ENCODE data around the gene BRIX1.
A peak's percentile ranks its signal among the peaks of the same experiment; 100 is the strongest.

The BRIX1 gene

DNA sequence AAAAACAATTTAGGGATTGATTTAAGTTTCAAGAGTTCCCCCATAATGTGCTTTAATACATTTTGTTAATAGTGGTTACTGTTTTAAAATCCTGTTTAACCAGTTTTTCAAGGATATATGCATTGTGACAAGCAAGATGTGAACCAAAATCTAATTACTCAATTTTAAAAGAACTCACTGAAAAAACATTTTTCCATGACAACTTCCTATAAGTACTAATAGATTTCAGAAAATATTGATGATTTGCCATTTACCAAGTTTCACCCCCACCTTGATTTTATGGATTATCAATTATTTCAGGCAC lies 8.9 kb downstream of the BRIX1 start:
- TF ChIP-seq TAF1 (IDR thresholded peaks at IDR 0.05; ENCODE audit: low read depth, low read length) (no peak), POLR2A (IDR thresholded peaks at IDR 0.05; ENCODE audit: low read depth, low read length) (no peak), POLR2AphosphoS5 (IDR thresholded peaks at IDR 0.05; ENCODE audit: low read depth, low read length) (no peak)
- DNase-seq (ENCODE audit: insufficient read length, low spot score) (no peak), FAIRE-seq (no peak)

DNA sequence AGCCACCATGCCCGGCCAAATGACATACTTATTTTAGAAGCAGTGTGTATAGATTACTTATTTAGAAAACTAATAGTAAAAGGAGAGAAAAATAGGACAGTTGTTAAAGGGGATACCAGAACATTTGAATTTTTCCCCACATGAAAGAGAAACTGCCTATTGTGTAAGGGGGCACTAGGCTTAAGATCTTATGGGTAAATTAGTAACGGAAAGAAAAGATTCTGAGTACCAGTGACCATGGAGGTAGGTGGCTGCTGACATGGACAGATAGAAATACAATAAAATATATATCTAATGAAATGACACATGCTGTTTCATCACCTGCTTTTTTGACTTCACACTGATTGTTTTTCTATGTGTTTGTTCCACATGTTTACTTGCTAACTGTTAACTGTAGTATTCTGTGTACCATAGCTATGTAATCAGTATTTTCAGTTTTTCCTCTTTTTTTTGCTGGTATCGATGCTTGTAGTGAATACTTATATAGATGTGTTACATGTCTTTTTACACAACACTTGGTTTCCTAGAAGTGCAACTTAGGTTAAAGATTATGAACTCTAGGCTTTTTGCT lies 10.9 kb downstream of the BRIX1 start:
- TF ChIP-seq POLR2AphosphoS5 (IDR thresholded peaks at IDR 0.05; ENCODE audit: low read depth, low read length) (no peak), PAX5 (IDR thresholded peaks at IDR 0.05; ENCODE audit: insufficient read depth, low read length, severe bottlenecking) (no peak), POU2F2 (IDR thresholded peaks at IDR 0.05; ENCODE audit: low read depth, low read length) (no peak), TAF1 (IDR thresholded peaks at IDR 0.05; ENCODE audit: low read depth, low read length) (no peak), SPI1 (IDR thresholded peaks at IDR 0.05; ENCODE audit: low read depth, low read length) (no peak), POLR2A (IDR thresholded peaks at IDR 0.05; ENCODE audit: low read depth, low read length) (no peak)
- no peak for DNase-seq (ENCODE audit: insufficient read length, low spot score)
- FAIRE-seq: no peak

DNA sequence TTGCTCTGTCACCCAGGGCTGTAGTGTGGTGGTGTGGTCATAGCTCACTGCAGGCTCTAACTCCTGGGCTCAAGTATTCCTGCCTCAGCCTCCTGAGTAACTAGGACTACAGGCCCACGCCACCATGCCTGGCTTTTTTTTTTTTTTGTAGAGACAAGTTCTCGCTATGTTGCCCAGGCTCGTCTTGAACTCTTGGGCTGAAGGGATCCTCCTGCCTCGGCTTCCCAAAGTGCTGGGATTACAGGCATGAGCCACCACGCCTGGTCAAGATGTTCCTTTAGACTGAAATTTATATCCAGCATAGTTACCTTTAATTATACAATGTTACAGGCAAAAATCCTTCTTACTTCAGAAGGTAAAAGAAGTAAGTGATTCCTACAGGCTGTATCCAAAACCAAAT lies 12.3 kb downstream of the BRIX1 start:
- DNase-seq (ENCODE audit: insufficient read length, low spot score) (no peak), FAIRE-seq (no peak)
- TF ChIP-seq TAF1 (IDR thresholded peaks at IDR 0.05; ENCODE audit: low read depth, low read length): no peak

DNA sequence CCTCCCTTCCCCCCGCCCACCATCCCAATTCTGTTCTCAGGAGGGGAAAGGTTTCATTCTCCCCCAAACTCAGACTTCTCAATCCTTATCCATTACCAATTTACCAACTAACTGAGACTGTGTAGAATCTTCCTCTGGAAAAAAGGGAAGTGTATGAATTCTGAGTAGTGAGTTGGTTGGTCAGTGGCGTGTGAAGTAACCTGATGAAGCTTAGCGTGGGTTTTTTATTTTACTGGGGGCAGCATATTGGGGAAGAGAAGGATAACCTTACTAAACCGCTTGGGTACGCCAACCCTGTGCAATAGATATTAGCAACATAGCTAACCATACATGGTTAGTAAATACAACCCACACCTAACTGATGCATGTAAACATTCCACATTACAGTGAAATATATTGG lies 12.8 kb downstream of the BRIX1 start:
- no peak for FAIRE-seq
- no peak for TF ChIP-seq PAX5 (IDR thresholded peaks at IDR 0.05; ENCODE audit: insufficient read depth, low read length, severe bottlenecking)
- TF ChIP-seq POLR2A (IDR thresholded peaks at IDR 0.05; ENCODE audit: low read depth, low read length): no peak
- TF ChIP-seq POU2F2 (IDR thresholded peaks at IDR 0.05; ENCODE audit: low read depth, low read length): no peak
- no peak for TF ChIP-seq TAF1 (IDR thresholded peaks at IDR 0.05; ENCODE audit: low read depth, low read length)
- TF ChIP-seq SPI1 (IDR thresholded peaks at IDR 0.05; ENCODE audit: low read depth, low read length): peak; percentile 48; the same call in 1 of the 2 replicates
- no peak for DNase-seq (ENCODE audit: insufficient read length, low spot score)

DNA sequence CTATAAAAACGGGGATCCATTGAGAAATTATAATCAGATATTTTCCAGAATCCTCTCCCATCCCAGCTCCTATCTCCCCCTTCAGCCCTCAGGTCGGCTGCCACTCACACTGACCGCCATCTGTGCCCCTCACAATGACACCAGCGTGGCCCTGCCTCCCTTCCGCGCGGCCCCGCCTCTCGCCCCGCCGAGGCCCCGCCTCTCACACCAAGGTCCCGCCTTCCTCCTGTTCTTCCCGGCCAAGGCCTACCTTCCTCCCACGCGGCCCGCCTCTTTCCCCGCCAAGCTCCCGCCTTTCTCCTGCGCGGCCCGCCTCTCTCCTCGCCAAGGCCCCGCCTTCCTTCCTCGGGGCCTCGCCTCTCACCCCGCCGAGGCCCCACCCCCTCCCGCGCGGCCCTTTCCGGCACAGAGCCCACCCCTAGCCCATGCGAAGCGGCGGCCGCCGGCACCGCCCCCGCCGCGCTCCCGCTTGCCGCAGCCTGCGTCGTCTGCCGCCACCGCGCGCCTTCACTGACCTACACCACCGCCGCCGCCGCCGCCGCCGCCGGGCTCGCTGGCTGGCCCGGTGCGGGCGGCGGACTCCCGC lies 13.7 kb downstream of the BRIX1 start, which contains the start of gene DNAJC21:
TSS of gene DNAJC21 (plus strand) at position 426 of the 586 bp plus-strand sequence. CDS start 261 bp downstream, outside the sequence.
- DNase-seq (ENCODE audit: insufficient read length, low spot score) (peak; percentile 93), FAIRE-seq (peak; percentile 95)
- TF ChIP-seq SPI1 (IDR thresholded peaks at IDR 0.05; ENCODE audit: low read depth, low read length) (0 out of 2 replicates have a peak, but pooled peaks have one; percentile 17), PAX5 (IDR thresholded peaks at IDR 0.05; ENCODE audit: insufficient read depth, low read length, severe bottlenecking) (no peak), TAF1 (IDR thresholded peaks at IDR 0.05; ENCODE audit: low read depth, low read length) (no peak), POLR2A (IDR thresholded peaks at IDR 0.05; ENCODE audit: low read depth, low read length) (no peak), POLR2AphosphoS5 (IDR thresholded peaks at IDR 0.05; ENCODE audit: low read depth, low read length) (no peak), POU2F2 (IDR thresholded peaks at IDR 0.05; ENCODE audit: low read depth, low read length) (no peak)

DNA sequence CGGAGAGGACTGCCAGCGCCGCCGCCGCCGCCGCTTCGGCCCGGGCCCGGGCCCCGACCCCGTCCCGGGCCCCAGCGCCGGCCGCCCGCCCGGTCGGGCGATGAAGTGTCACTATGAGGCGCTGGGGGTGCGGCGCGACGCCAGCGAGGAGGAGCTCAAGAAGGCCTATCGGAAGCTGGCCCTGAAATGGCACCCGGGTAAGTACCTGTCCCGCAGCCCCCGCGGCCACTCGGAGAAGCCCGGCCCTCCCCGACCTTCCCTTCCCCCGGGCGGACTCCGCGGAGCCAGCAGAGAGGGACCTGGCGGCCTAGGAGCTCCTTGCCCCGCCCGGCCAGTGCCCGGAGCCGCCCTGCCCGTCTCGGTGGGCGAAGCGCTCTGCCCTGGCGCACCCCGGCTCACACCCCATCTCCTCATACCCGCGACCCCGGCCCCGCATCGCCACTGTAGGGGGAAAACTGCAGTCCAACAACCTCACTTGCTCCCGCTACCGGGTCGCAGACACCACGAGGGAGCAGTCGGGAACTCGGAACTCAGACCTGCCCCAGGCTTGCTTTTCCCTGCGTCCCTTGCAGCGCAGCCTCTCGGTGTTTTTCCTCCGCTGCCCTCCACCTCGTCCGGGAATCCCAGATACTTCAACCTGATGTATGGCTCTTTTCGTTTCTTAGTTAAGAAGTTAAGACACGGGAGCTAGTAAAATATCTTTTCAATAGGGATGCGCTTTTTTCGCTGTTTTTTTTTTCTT lies 14.4 kb downstream of the BRIX1 start:
- FAIRE-seq: peak; percentile 81

DNA sequence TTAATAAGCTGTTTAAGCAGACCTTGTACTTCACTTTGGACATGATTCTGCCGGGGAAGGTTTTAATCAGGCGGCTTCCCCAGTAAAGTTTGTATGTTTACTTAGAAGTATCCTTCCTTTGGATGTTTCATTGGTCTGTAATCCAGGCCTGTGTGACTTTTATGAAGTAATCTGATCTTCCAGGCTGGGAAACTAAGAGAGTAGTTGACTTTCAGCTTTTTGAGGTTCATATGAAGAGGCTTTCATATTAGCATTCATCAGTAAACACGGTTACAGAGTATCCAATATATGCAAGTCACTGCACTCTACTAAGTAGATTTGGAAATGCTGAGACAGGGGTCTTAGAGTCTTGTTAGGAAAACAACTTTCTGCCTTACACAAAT lies 14.9 kb downstream of the BRIX1 start:
- DNase-seq (ENCODE audit: insufficient read length, low spot score): no peak
- no peak for TF ChIP-seq TAF1 (IDR thresholded peaks at IDR 0.05; ENCODE audit: low read depth, low read length)
- no peak for TF ChIP-seq SPI1 (IDR thresholded peaks at IDR 0.05; ENCODE audit: low read depth, low read length)
- no peak for TF ChIP-seq POU2F2 (IDR thresholded peaks at IDR 0.05; ENCODE audit: low read depth, low read length)
- no peak for TF ChIP-seq POLR2AphosphoS5 (IDR thresholded peaks at IDR 0.05; ENCODE audit: low read depth, low read length)
- TF ChIP-seq PAX5 (IDR thresholded peaks at IDR 0.05; ENCODE audit: insufficient read depth, low read length, severe bottlenecking): no peak
- no peak for TF ChIP-seq POLR2A (IDR thresholded peaks at IDR 0.05; ENCODE audit: low read depth, low read length)
- no peak for FAIRE-seq

More for the DNA sequence above, 14.4 kb downstream of the BRIX1 start:
- TF ChIP-seq POLR2AphosphoS5 (IDR thresholded peaks at IDR 0.05; ENCODE audit: low read depth, low read length) (0 out of 2 replicates have a peak, but pooled peaks have one; percentile 32), SPI1 (IDR thresholded peaks at IDR 0.05; ENCODE audit: low read depth, low read length) (no peak), PAX5 (IDR thresholded peaks at IDR 0.05; ENCODE audit: insufficient read depth, low read length, severe bottlenecking) (no peak), POLR2A (IDR thresholded peaks at IDR 0.05; ENCODE audit: low read depth, low read length) (peak; percentile 62), TAF1 (IDR thresholded peaks at IDR 0.05; ENCODE audit: low read depth, low read length) (peak; percentile 76), POU2F2 (IDR thresholded peaks at IDR 0.05; ENCODE audit: low read depth, low read length) (no peak)
- peak; percentile 73 for DNase-seq (ENCODE audit: insufficient read length, low spot score)

DNA sequence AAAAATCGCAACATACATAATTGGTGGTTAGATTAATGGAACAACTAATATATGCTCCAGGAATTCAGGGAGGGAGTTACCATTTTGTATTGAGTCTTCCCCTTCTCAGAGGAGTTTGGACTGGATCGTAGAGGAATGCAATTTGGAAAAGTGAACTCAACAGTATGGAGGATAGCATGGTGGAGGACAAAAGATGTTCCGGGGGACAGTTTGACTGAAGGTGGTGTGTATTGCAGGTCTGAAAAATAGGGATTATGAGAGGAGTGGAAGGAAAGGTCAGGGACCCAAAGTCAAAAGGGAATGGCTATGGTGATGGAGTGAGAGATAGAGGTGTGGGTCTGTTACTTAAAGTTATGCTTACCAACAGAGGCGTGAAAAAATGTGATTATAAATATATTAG lies 15.4 kb downstream of the BRIX1 start:
- FAIRE-seq: no peak
- TF ChIP-seq PAX5 (IDR thresholded peaks at IDR 0.05; ENCODE audit: insufficient read depth, low read length, severe bottlenecking) (no peak), POU2F2 (IDR thresholded peaks at IDR 0.05; ENCODE audit: low read depth, low read length) (no peak), SPI1 (IDR thresholded peaks at IDR 0.05; ENCODE audit: low read depth, low read length) (no peak), POLR2AphosphoS5 (IDR thresholded peaks at IDR 0.05; ENCODE audit: low read depth, low read length) (no peak), TAF1 (IDR thresholded peaks at IDR 0.05; ENCODE audit: low read depth, low read length) (no peak), POLR2A (IDR thresholded peaks at IDR 0.05; ENCODE audit: low read depth, low read length) (no peak)
- no peak for DNase-seq (ENCODE audit: insufficient read length, low spot score)

DNA sequence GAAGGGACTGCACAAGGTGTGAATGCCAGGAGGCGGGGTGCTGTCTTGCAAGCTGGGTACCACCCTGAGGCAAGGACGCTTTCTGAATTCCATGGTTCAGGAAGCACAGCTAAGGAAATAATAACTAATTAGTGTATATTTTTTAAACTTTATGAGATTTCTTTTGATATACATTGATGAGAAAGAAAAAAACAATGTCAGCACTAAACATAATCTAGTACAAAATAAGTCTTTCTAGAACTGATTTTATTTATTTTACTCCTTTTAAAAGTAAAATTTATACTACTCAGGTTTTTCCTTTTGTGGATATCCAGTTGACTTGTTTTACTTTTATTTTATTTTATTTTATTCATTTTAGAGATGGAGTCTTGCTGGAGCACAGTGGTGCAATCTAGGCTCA lies 17.4 kb downstream of the BRIX1 start:
- DNase-seq (ENCODE audit: insufficient read length, low spot score) (no peak), FAIRE-seq (no peak)
- TF ChIP-seq TAF1 (IDR thresholded peaks at IDR 0.05; ENCODE audit: low read depth, low read length) (no peak), POLR2A (IDR thresholded peaks at IDR 0.05; ENCODE audit: low read depth, low read length) (no peak), POLR2AphosphoS5 (IDR thresholded peaks at IDR 0.05; ENCODE audit: low read depth, low read length) (no peak), POU2F2 (IDR thresholded peaks at IDR 0.05; ENCODE audit: low read depth, low read length) (no peak), SPI1 (IDR thresholded peaks at IDR 0.05; ENCODE audit: low read depth, low read length) (no peak), PAX5 (IDR thresholded peaks at IDR 0.05; ENCODE audit: insufficient read depth, low read length, severe bottlenecking) (no peak)
